Endothelial cell of umbilical vein (primary cell): Measurements from ENCODE around the gene DGKA. TPM values are rescaled to one million over a fixed set of nuclear protein-coding genes. Genes with fewer than 3 reads are reported as not detected.

Source experiments
- BruUV-seq: library from RNA; stranded (reverse); fragments of 400-500 nt; replicated peaks from 2 replicates; lab custom pipeline; 2021; lab: Mats Ljungman, UMichigan
- CTCF ChIA-PET: fragments of 300-600, 350-600 bp; sonication (Branson Sonifier 250); formaldehyde crosslinking; loops from one replicate; lab custom pipeline; 2021; ENCODE audit warnings: antibody characterized with exemption, inconsistent platforms; lab: Charles Lee
- POLR2A ChIA-PET: fragments of 300-600, 350-600 bp; sonication (Branson Sonifier 250); formaldehyde crosslinking; loops from one replicate; lab custom pipeline; 2021; ENCODE audit warnings: antibody characterized with exemption, inconsistent platforms; lab: Charles Lee
- DNase-seq: peaks from one replicate; pipeline ENCODE4 v3.0.0-alpha.2; 2011; ENCODE audit warnings: low read depth, low spot score
- FAIRE-seq: peaks from 2 replicates; lab custom pipeline; 2011; peaks lifted over from hg19 to GRCh38; lab: Jason Lieb, UNC
- H2AFZ ChIP-seq: 2 replicates; pipeline ENCODE4 v1.6.0; 2012; ENCODE audit warnings: low read depth, low read length, control low read depth, inconsistent platforms
- H3K27ac ChIP-seq: 2 replicates; pipeline ENCODE4 v1.5.1; 2011; ENCODE audit warnings: low read depth, mild to moderate bottlenecking, control low read depth, low read length, moderate library complexity; ENCODE audit not compliant: insufficient read depth
- H3K27me3 ChIP-seq, 2 experiments: 2 replicates each; pipeline versions ENCODE4 v1.6.0 to v1.6.1; 2011; ENCODE audit warnings: low read length in 2 of 2, mixed read lengths in 1 of 2; ENCODE audit not compliant: control insufficient read depth in 2 of 2, insufficient read depth in 2 of 2
- H3K36me3 ChIP-seq, 2 experiments: 2 replicates in 1 of 2; 3 replicates in 1 of 2; pipeline ENCODE4 v1.5.1; 2011; ENCODE audit warnings: low read length in 2 of 2, mild to moderate bottlenecking in 1 of 2, moderate library complexity in 1 of 2; ENCODE audit not compliant: control insufficient read depth in 2 of 2, insufficient read depth in 2 of 2; ENCODE audit errors: extremely low read depth in 1 of 2
- H3K4me1 ChIP-seq: 3 replicates; pipeline ENCODE4 v1.5.1; 2011; ENCODE audit warnings: mild to moderate bottlenecking, low read length; ENCODE audit not compliant: control insufficient read depth, insufficient read depth; ENCODE audit errors: extremely low read depth
- H3K4me2 ChIP-seq: 2 replicates; pipeline ENCODE4 v1.6.1; 2011; ENCODE audit warnings: low read length, control low read depth, mixed read lengths; ENCODE audit not compliant: insufficient read depth
- H3K4me3 ChIP-seq, 3 experiments: fragments of 200-600 bp in 1 of 3; sonication (generic), shearing (Covaris generic) in 1 of 3; replicated peaks in 1 of 3; 2 replicates each; pipeline ENCODE4 v1.5.1; 2011 to 2016; ENCODE audit warnings: control low read depth in 3 of 3, low read length in 3 of 3, mild to moderate bottlenecking in 2 of 3, inconsistent platforms in 1 of 3, low read depth in 1 of 3, moderate library complexity in 1 of 3; ENCODE audit not compliant: insufficient read depth in 1 of 3
- H3K79me2 ChIP-seq: 2 replicates; pipeline ENCODE4 v1.6.0; 2012; ENCODE audit warnings: low read length, inconsistent platforms; ENCODE audit not compliant: control insufficient read depth, insufficient read depth
- H3K9ac ChIP-seq: replicated peaks from 2 replicates; pipeline ENCODE3; 2011; ENCODE audit warnings: low read length, control low read depth; ENCODE audit not compliant: insufficient read depth; ENCODE audit errors: extremely low read depth
- H3K9me1 ChIP-seq: replicated peaks from 3 replicates; pipeline ENCODE4 v1.6.0; 2011; ENCODE audit warnings: mild to moderate bottlenecking, low read length; ENCODE audit not compliant: control insufficient read depth, insufficient read depth; ENCODE audit errors: extremely low read depth
- H3K9me3 ChIP-seq: replicated peaks from 2 replicates; pipeline ENCODE4 v1.5.1; 2012; ENCODE audit warnings: low read length, inconsistent platforms; ENCODE audit not compliant: control insufficient read depth, insufficient read depth
- H4K20me1 ChIP-seq: replicated peaks from 2 replicates; pipeline ENCODE3; 2011; ENCODE audit warnings: mild to moderate bottlenecking, low read length; ENCODE audit not compliant: control insufficient read depth, insufficient read depth; ENCODE audit errors: extremely low read depth
- EZH2 ChIP-seq: IDR thresholded peaks from 2 replicates; pipeline ENCODE4 v1.6.1; 2012; ENCODE audit warnings: borderline replicate concordance, low read depth, mild to moderate bottlenecking, moderate library complexity, low read length, inconsistent platforms; ENCODE audit not compliant: severe bottlenecking
- FOS ChIP-seq: IDR thresholded peaks from 2 replicates; pipeline ENCODE4 v1.6.1; 2011; ENCODE audit warnings: mild to moderate bottlenecking, low read length, moderate library complexity, borderline replicate concordance; ENCODE audit not compliant: insufficient read depth
- GATA2 ChIP-seq: IDR thresholded peaks from 2 replicates; pipeline ENCODE4 v1.7.0; 2011; ENCODE audit warnings: low read depth, mild to moderate bottlenecking, moderate library complexity, mixed read lengths, low read length; ENCODE audit not compliant: insufficient read length, insufficient read depth
- JUN ChIP-seq: IDR thresholded peaks from 2 replicates; pipeline ENCODE4 v1.6.1; 2011; ENCODE audit warnings: borderline replicate concordance, low read depth; ENCODE audit not compliant: insufficient read length, insufficient read depth
- MYC ChIP-seq: IDR thresholded peaks from one replicate; pipeline ENCODE4 v1.6.1; 2011; ENCODE audit warnings: mild to moderate bottlenecking, low read depth, low read length
- POLR2A ChIP-seq: IDR thresholded peaks from 2 replicates; pipeline ENCODE4 v1.6.1; 2012; ENCODE audit warnings: low read depth, mild to moderate bottlenecking, control low read depth, low read length
- POLR2AphosphoS5 ChIP-seq: IDR thresholded peaks from 2 replicates; pipeline ENCODE4 v1.6.1; 2012; ENCODE audit warnings: low read depth, mild to moderate bottlenecking, control low read depth, low read length, moderate library complexity; ENCODE audit not compliant: insufficient read depth
- dilution Hi-C: fragments of 300-500 bp; cut with MboI; formaldehyde crosslinking; loops from one replicate; pipeline ENCODE4 v1.15.0; 2019; ENCODE audit warnings: low sequenced_read_pairs; ENCODE audit not compliant: extremely low pct_ligation_motif_present
- intact Hi-C: fragments of 100-400 bp; cut with micrococcal nuclease; formaldehyde crosslinking; loops from one replicate; pipeline ENCODE4 v1.10.0; 2022
- polyA plus RNA-seq, 4 experiments: library from polyadenylated mRNA; depleted of rRNA in 3 of 4; stranded (reverse) in 3 of 4; unstranded in 1 of 4; fragments of >200 nt; gene quantifications; 2 replicates each; pipeline versions ENCODE4 v1.2.1 to v1.2.3, GENCODE V29; 2011 to 2012; ENCODE audit warnings: missing spikeins in 1 of 4
- total RNA-seq: library from RNA; stranded (reverse); gene quantifications from 2 replicates; pipeline ENCODE4 v1.2.3, GENCODE V29; 2021
- TF ChIP-seq, protein P1 (sequence below): IDR thresholded peaks from 2 replicates; pipeline ENCODE4 v1.6.1; 2011; ENCODE audit not compliant: insufficient read depth, insufficient read length
- TF ChIP-seq, protein P2 (sequence below), 2 donors: IDR thresholded peaks; 1 replicate in 1 of 2; 2 replicates in 1 of 2; pipeline ENCODE4 v1.5.1; 2011; ENCODE audit warnings: low read length in 2 of 2, mild to moderate bottlenecking in 2 of 2, moderate library complexity in 2 of 2, control low read depth in 1 of 2, inconsistent platforms in 1 of 2, low read depth in 1 of 2; ENCODE audit not compliant: insufficient read depth in 1 of 2; ENCODE audit errors: extremely low read depth in 1 of 2

DGKA gene
- total and polyA plus RNA-seq, 2 donors (not counting 3 experiments of a cell fraction or from before 2014, with no cell fraction given): 49.8 to 53.2 TPM

DNA sequence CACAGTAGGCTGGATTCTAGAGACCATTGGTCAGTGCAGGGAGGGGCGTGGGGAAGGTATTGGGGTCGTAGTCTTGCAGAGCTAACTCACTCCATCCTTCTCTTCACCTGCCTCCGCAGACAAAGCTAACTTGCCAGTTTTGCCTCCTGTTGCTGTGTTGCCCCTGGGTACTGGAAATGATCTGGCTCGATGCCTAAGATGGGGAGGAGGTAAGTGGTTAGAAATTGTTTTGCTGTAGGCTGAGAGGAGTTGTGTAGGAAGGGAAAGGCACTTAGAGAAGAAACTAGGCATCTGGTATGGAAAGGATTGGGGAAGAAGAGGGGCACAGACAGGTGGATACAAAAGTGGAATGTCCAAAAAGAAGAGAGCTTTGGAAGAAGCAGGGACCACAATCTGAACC is 11.1 kb downstream of the DGKA start:
- intact Hi-C loops: loop anchor here (2.0 kb wide), 1 partner anchor 17 kb away; no protein-coding TSS in a partner anchor
- BruUV-seq: no TSS peak

DNA sequence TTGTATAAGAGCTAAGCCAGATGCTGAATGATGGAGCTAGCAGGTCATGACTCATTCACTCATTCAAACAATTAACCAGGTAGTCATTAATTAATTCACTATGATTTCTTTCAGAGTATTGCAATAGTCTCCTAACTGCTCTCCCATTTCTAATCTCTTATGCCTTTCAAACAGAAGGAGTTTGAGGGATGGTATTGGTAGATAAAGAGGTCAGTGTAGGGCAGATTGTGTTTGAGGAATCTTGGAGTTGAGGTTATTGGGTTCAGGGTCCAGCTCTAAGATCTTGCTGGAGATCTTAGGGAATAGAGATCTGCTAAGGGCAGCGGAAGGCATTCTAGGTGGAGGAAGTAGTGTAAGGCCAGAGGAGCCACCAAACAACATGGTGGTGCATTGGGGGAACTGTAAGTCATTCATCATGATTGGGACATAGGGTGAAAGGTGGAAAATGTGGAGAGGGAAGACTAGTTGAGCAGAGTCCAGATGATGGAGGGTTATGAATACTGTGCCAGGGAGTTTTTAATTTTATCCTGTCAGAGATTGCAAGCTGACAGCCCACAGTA is 11.7 kb downstream of the DGKA start:
- TF ChIP-seq MYC: no peak
- TF ChIP-seq, protein P1, sequence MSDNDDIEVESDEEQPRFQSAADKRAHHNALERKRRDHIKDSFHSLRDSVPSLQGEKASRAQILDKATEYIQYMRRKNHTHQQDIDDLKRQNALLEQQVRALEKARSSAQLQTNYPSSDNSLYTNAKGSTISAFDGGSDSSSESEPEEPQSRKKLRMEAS: no peak
- no peak for TF ChIP-seq GATA2
- TF ChIP-seq POLR2A: no peak
- no peak for TF ChIP-seq JUN
- TF ChIP-seq FOS: no peak
- TF ChIP-seq, protein P2, sequence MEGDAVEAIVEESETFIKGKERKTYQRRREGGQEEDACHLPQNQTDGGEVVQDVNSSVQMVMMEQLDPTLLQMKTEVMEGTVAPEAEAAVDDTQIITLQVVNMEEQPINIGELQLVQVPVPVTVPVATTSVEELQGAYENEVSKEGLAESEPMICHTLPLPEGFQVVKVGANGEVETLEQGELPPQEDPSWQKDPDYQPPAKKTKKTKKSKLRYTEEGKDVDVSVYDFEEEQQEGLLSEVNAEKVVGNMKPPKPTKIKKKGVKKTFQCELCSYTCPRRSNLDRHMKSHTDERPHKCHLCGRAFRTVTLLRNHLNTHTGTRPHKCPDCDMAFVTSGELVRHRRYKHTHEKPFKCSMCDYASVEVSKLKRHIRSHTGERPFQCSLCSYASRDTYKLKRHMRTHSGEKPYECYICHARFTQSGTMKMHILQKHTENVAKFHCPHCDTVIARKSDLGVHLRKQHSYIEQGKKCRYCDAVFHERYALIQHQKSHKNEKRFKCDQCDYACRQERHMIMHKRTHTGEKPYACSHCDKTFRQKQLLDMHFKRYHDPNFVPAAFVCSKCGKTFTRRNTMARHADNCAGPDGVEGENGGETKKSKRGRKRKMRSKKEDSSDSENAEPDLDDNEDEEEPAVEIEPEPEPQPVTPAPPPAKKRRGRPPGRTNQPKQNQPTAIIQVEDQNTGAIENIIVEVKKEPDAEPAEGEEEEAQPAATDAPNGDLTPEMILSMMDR (IDR thresholded peaks at IDR 0.05; ENCODE audit: extremely low read depth in 1 of 2, insufficient read depth in 1 of 2, low read depth in 1 of 2, low read length in 2 of 2): no peak
- TF ChIP-seq POLR2AphosphoS5: no peak
- TF ChIP-seq EZH2: no peak
- POLR2A ChIA-PET: interaction anchor here (1.2 kb wide), 1 partner anchor 31 kb away, joined by 3 read pairs; the partner anchor contains the start of gene RAB5B
- no peak overlapping the region for H3K4me3 ChIP-seq
- H3K4me1 ChIP-seq: no peaks in the 10 kb centered on the region
- no peaks in the 10 kb centered on the region for H3K27me3 ChIP-seq
- no TSS peak for BruUV-seq
- no peak overlapping the region for H2AFZ ChIP-seq
- DNase-seq: no peak
- dilution Hi-C loops: no loop called here
- H3K9me1 ChIP-seq: peaks cover 3% of the 10 kb centered on the region
- CTCF ChIA-PET: interaction anchor here (0.6 to 1.2 kb wide), 4 partner anchors 9 to 204 kb away, joined by 3 to 4 read pairs (median 4); no protein-coding TSS in a partner anchor
- H3K79me2 ChIP-seq: no peaks in the 10 kb centered on the region
- intact Hi-C loops: loop anchor here (2.0 kb wide), 1 partner anchor 16 kb away; no protein-coding TSS in a partner anchor
- no peak for FAIRE-seq
- no peak overlapping the region for H3K4me2 ChIP-seq
- H3K9ac ChIP-seq: no peak overlapping the region
- no peak overlapping the region for H3K27ac ChIP-seq
- no peaks in the 10 kb centered on the region for H4K20me1 ChIP-seq
- no peaks in the 10 kb centered on the region for H3K9me3 ChIP-seq
- peaks cover 7 to 8% of the 10 kb centered on the region in 2 experiments for H3K36me3 ChIP-seq

More for the DNA sequence above, 11.1 kb downstream of the DGKA start:
- no peaks in the 10 kb centered on the region for H3K79me2 ChIP-seq
- H3K27me3 ChIP-seq: no peaks in the 10 kb centered on the region
- H3K9ac ChIP-seq: no peak overlapping the region
- H3K4me2 ChIP-seq: no peak overlapping the region
- H3K9me3 ChIP-seq: no peaks in the 10 kb centered on the region
- H3K36me3 ChIP-seq: peaks cover 4 to 11% of the 10 kb centered on the region in 2 experiments
- H2AFZ ChIP-seq: no peak overlapping the region
- ChIA-PET CTCF (interaction anchor here (0.6 to 1.2 kb wide), 4 partner anchors 9 to 204 kb away, joined by 3 to 4 read pairs (median 4); no protein-coding TSS in a partner anchor), POLR2A (interaction anchor here (1.2 kb wide), 1 partner anchor 32 kb away, joined by 3 read pairs; the partner anchor contains the start of gene RAB5B)
- H3K27ac ChIP-seq: no peak overlapping the region
- TF ChIP-seq POLR2AphosphoS5: no peak
- TF ChIP-seq MYC: no peak
- TF ChIP-seq, protein P1: no peak
- TF ChIP-seq GATA2: no peak
- no peak for FAIRE-seq
- dilution Hi-C loops: no loop called here
- H4K20me1 ChIP-seq: no peaks in the 10 kb centered on the region
- H3K9me1 ChIP-seq: no peaks in the 10 kb centered on the region
- DNase-seq: no peak
- no peak overlapping the region for H3K4me3 ChIP-seq
- H3K4me1 ChIP-seq: no peaks in the 10 kb centered on the region
